Activated CD8-positive, alpha-beta memory T cell treated with anti-CD3 and anti-CD28 coated beads, Interleukin-2, amount 50 U/mL, for 48 hours (primary cell): ENCODE measurements around the gene EXOC3.
"Not testable (repeated sequence)": the region's sequence is repeated elsewhere in the genome, so short reads cannot be mapped to it uniquely, and the experiment has no call there.

Experiments
- DNase-seq: peaks from one replicate; pipeline ENCODE4 v3.0.0-alpha.2; 2020

EXOC3 gene

DNA sequence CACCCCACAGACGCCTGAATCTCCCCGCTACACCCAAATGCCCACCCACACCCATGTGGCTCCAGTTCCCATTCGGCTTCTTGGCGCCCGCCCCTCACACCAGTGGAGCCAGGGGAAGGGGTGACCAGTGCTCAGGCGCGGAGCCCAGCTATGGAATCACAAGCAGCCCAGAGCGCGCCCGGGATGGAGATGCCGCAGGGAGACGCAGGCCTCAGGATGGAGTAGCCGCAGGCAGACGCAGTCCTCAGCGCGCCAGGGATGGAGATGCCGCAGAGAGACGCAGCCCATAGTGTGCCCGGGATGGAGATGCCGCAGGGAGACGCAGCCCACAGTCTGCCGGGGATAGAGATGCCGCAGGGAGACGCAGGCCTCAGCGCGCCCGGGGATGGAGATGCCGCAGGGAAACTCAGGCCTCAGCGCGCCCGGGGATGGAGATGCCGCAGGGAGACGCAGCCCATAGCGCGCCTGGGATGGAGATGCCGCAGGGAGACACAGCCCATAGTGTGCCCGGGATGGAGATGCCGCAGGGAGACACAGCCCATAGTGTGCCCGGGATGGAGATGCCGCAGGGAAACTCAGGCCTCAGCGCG, 65.1 kb downstream of the EXOC3 start:
- not testable (repeated sequence) for DNase-seq

DNA sequence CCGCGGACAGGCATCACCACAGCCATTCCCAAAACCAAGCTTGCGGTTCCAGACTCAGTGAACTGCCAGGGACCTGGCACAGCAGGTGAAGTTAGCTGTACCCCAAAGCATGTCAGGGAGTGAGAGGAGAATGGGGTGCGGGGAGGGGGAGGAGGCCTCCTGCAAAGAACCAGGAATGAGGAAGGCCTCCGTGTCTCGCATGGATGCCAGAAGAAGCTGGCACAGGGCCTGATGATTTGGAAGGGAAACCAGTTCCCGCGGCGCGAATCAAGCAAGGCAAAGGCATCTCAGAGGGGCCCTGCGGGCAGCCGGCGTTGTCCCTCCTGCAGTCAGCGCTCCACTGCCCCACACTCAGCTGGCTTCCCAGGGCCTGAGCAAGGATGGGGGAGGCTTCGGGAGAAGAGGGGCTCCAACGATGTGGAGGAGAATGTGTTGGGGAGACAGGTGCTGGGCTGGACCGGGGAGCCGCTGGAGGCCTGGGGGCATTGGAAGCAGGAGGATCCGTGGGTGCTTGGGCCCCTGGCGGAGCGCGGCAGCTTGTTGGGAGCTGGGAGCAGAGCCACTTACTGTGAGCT, 66.7 kb downstream of the EXOC3 start:
- no peak for DNase-seq

DNA sequence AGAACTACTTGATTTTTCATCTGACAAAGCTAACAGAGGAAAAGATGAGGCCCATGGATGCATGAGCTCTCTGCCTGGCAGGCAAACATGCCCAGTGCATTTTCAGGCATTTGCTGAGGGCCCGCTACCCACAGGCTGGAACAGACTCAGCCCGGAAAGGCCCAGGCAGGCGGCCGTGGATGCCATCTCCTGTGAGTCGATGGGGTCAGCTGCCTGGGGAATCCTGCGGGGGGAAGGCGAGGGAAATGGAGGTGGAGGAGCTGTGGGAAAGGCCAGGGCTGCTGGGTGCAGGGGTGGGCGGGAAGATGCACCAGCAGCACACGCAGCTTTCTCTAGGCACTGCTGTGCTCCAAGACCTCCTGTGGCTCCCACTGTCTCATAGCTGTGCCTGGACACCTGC, 67.5 kb downstream of the EXOC3 start:
- no peak for DNase-seq

DNA sequence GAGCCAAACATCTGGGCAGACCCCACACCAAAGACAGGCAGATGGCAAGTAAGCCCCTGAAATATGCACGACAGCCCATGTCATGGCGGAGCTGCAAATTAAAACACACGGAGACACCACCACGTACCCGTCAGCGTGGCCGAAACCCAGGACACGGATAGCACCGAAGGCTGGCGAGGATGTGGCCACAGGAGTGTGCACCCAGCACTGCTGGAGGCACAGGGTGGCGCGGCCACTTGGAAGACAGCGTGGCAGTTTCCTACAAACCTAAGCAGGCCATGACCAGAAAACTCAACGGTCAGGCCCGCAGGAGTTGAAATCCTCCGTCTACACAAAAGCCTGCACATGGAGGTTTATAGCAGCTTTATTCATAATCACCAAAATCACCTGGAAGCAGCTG, 68.5 kb downstream of the EXOC3 start:
- DNase-seq = no peak

DNA sequence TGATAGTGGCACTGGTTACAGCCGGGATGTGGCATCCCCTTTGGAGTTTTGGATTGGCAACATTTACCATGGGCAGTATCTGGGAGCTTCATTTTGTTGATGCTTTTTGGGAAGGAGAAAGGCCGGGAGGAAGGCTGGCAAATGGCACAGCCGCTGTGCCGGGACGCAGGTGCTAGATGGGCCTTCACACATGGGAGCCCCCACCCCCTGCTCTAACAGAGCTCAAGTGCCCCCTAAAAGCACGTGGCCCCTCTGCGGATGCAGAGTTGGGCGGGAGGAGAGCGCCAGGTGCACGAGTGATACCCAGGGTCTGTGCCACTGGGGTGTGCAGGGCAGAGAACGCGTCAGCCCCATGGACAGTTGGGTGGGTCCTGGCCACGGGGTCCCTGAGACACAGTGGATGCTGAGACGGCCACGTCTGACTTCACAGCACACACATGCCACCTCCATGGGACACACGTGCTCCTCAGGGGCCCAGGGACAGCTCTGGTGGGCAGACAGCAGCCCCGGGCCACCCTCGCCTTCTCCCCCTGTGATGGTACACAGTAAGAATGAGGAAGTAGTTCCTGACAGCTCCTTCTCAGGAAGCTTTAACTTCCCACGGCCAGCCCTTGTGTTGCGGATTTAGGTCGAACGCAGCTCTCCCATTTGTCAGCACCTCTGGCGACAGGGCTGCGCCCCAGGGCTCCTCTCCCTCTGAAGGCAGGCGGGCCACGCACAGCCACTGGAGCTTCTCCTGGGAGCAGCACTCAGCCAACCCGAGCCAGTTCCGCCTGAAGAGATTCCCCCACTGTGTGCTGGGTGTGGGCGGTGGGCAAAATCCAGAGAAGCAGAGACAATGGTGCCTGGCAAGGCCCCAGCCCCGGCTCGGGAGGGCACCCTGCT, 70.5 kb downstream of the EXOC3 start:
- no peak for DNase-seq

DNA sequence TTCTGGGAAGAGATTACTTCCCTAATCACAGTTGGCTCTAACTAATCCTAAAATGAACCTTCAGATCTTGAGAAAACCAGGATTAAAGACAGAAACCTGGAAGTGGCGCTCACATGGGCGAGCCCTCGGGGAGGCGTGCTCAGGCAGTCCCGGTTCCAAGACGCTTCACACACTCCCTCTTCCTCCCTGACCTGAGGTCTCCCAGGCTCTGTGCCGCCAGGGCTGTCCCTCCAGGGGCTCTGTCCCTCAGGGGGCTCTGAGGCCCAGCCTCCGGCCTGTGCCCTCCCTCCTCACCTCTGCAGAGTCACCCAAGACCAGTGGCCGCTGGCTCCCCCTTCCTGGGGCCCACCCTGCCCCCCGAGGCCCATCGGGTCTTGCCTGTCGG, 71.1 kb downstream of the EXOC3 start:
- no peak for DNase-seq

DNA sequence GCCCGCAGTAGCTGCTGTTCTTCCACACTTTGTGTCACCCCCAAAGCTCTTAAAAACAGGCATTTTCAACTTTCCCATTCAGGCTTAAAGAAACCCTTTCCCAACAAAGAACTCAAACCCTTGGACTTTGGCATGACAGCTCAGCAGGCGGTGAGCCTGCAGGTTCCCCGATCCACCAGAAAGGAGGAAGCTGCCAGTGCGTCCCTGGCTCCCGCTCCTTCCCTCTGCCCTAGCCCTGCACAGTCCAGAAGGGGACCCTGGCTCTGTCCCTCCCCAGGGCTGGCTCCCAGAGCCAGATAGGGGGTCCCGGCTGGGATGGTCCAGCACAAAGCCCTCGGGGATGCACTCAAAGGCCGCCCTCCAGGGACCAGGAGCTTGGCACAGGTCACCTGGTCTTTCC, 71.7 kb downstream of the EXOC3 start:
- DNase-seq = no peak

DNA sequence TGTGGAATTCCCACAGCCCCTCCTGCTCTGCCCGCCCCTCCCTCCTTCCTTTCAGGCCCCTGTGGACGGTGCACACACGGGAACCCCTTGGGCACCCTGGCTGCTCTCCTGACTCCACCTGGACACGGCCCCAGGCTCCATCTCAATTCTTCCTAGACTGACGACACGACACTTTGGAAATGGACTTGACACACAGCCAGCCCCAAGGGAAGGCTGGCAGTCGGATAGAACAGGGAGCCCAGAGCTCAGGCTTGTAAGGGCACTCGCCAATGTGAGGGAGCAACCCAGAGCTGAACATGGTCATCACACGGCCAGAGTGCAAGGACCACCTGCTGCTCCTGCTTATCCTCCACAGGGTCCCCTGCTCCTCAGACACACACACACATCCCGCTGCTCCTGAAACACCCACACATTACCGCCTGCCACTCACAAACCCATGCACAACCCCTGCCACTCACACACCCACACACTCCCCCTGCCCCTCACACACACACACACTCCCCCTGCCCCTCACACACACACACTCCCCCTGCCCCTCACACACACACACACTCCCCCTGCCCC, 72.4 kb downstream of the EXOC3 start:
- DNase-seq = no peak

DNA sequence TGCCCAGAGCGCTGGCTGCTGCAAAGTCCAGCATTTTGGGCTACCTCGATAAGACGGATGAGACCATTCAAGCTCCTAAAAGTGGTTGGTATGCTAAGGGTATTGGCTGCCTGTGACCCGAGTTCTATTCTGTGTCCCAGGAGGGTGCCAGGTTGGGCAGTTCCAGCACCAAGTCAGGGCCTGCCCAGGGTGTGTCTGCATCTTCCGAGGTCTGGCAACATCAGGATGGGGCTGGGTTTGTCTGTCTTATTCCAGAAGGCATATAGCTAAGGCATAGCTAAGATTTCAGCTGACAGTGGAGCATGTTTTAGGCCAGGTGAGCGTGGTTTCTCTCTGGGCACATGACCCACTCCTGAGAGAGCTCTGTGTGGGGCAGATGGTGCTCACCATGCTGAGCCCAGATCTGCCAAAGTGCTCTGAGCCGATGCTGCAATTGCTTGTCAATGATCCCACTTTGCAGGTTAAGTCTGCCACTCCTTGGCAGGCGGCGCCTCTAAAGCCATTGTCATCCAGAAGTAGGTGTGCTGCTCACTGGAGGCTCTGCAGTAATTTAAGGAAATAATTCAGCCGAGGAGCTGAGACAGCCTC, 73.5 kb downstream of the EXOC3 start:
- DNase-seq = no peak
